ENCODE results near the gene NELFA.

NELFA gene

GRCh38 chr4:1978741-1979476, 29.9 kb downstream of the NELFA start:
- H3K4me3 ChIP-seq (ENCODE audit: low read length), result no peak overlapping the region
- no peak for DNase-seq (ENCODE audit: low read depth)
- no peak for TF ChIP-seq CTCF (IDR thresholded peaks at IDR 0.05; ENCODE audit: insufficient read depth, low read depth, low read length, missing control alignments)

GRCh38 chr4:1978226-1978625, 30.5 kb downstream of the NELFA start:
- H3K4me3 ChIP-seq (ENCODE audit: low read length), result no peak overlapping the region
- no peak for TF ChIP-seq CTCF (IDR thresholded peaks at IDR 0.05; ENCODE audit: insufficient read depth, low read depth, low read length, missing control alignments)
- DNase-seq (ENCODE audit: low read depth), result no peak

- no peak for TF ChIP-seq CTCF (IDR thresholded peaks at IDR 0.05; ENCODE audit: insufficient read depth, low read depth, low read length, missing control alignments)
- no peak overlapping the region for H3K4me3 ChIP-seq (ENCODE audit: low read length)
- DNase-seq (ENCODE audit: low read depth), result no peak
These were observed 32.1 kb downstream of the NELFA start for GRCh38 chr4:1976416-1977352.

- no peak overlapping the region for H3K4me3 ChIP-seq (ENCODE audit: low read length)
- DNase-seq (ENCODE audit: low read depth), result no peak
- no peak for TF ChIP-seq CTCF (IDR thresholded peaks at IDR 0.05; ENCODE audit: insufficient read depth, low read depth, low read length, missing control alignments)
These were observed 32.9 kb downstream of the NELFA start for GRCh38 chr4:1975880-1976279.

GRCh38 chr4:1975391-1975801, 33.4 kb downstream of the NELFA start:
- no peak overlapping the region for H3K4me3 ChIP-seq (ENCODE audit: low read length)
- TF ChIP-seq CTCF (IDR thresholded peaks at IDR 0.05; ENCODE audit: insufficient read depth, low read depth, low read length, missing control alignments), result no peak
- peak; percentile 32 for DNase-seq (ENCODE audit: low read depth)

GRCh38 chr4:1974840-1975239, 33.9 kb downstream of the NELFA start:
- no peak for TF ChIP-seq CTCF (IDR thresholded peaks at IDR 0.05; ENCODE audit: insufficient read depth, low read depth, low read length, missing control alignments)
- no peak for DNase-seq (ENCODE audit: low read depth)
- no peak overlapping the region for H3K4me3 ChIP-seq (ENCODE audit: low read length)

Measured in epithelial cell of esophagus (primary cell).